Gastrocnemius medialis (tissue), 4 donors: ENCODE results near the gene FBXO24.

Source experiments
- POLR2A ChIP-seq, 2 donors: fragments of 450-650 bp; IDR thresholded peaks; one replicate each; pipeline ENCODE4 v1.6.1; 2017; ENCODE audit warnings: antibody characterized with exemption in 2 of 2, mild to moderate bottlenecking in 2 of 2, moderate library complexity in 2 of 2
- TF ChIP-seq, protein P1 (sequence below), 5 experiments: fragments of 450-650 bp in 3 of 5; fragments of 200-600 bp in 2 of 5; sonication (generic) in 2 of 5; IDR thresholded peaks in 4 of 5; conservative IDR thresholded peaks in 1 of 5; 1 replicate in 4 of 5; 2 replicates in 1 of 5; pipeline ENCODE4 v1.5.1; 2016 to 2019; ENCODE audit warnings: antibody characterized with exemption in 5 of 5, mild to moderate bottlenecking in 3 of 5, moderate library complexity in 3 of 5

DNA sequence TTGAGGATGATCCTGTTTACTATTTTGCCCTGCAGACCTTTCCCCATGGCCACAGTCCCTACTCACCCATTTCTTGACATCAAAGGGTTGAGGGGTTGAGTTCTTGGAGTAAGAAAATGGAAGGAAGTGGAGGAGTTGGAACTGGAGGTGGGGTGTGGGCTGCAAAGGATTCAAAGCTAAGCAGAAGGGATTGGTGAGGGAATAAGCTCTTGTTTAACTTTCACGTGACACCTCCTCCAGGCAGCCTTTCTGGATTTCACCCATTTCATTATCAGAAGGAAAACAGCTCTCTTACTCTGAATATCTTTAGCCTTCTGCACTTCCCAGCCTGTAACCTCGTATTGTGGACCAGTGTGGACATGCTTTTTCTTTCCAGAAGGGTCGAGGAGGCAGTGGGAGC lies 39.9 kb downstream of the FBXO24 start:
- TF ChIP-seq, protein P1, sequence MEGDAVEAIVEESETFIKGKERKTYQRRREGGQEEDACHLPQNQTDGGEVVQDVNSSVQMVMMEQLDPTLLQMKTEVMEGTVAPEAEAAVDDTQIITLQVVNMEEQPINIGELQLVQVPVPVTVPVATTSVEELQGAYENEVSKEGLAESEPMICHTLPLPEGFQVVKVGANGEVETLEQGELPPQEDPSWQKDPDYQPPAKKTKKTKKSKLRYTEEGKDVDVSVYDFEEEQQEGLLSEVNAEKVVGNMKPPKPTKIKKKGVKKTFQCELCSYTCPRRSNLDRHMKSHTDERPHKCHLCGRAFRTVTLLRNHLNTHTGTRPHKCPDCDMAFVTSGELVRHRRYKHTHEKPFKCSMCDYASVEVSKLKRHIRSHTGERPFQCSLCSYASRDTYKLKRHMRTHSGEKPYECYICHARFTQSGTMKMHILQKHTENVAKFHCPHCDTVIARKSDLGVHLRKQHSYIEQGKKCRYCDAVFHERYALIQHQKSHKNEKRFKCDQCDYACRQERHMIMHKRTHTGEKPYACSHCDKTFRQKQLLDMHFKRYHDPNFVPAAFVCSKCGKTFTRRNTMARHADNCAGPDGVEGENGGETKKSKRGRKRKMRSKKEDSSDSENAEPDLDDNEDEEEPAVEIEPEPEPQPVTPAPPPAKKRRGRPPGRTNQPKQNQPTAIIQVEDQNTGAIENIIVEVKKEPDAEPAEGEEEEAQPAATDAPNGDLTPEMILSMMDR (IDR thresholded peaks at IDR 0.05 in 4 of 5, conservative IDR thresholded peaks at IDR 0.05 in 1 of 5): no peak
- TF ChIP-seq POLR2A (IDR thresholded peaks at IDR 0.05): no peak
